BLaER1 (cell line): ENCODE data around the gene PRKCZ.
A peak's percentile ranks its signal among the peaks of the same experiment; 100 is the strongest.

Experiments
- H3K27ac ChIP-seq: shearing (Covaris generic); formaldehyde crosslinking; 2 replicates; pipeline ENCODE4 v1.8.1; 2022
- H3K27me3 ChIP-seq: shearing (Covaris generic); formaldehyde crosslinking; 2 replicates; pipeline ENCODE4 v1.8.1; 2022
- H3K36me3 ChIP-seq: shearing (Covaris generic); formaldehyde crosslinking; 2 replicates; pipeline ENCODE4 v1.8.1; 2022
- H3K4me1 ChIP-seq: shearing (Covaris generic); formaldehyde crosslinking; 2 replicates; pipeline ENCODE4 v1.8.1; 2022
- H3K4me2 ChIP-seq: shearing (Covaris generic); formaldehyde crosslinking; 2 replicates; pipeline ENCODE4 v1.8.1; 2022
- H3K4me3 ChIP-seq: shearing (Covaris generic); formaldehyde crosslinking; 2 replicates; pipeline ENCODE4 v1.8.1; 2022
- H3K9ac ChIP-seq: shearing (Covaris generic); formaldehyde crosslinking; 2 replicates; pipeline ENCODE4 v1.8.1; 2022
- H3K9me3 ChIP-seq: shearing (Covaris generic); formaldehyde crosslinking; 2 replicates; pipeline ENCODE4 v1.8.1; 2022
- H4K20me1 ChIP-seq: shearing (Covaris generic); formaldehyde crosslinking; 2 replicates; pipeline ENCODE4 v1.8.1; 2022
- Cebpa-rat ChIP-seq: shearing (Covaris generic); IDR thresholded peaks from 2 replicates; pipeline ENCODE4 v1.8.1; 2022

Gene PRKCZ

GRCh38 chr1:2014741-2015735, 35.2 kb upstream of the PRKCZ start:
- Histone ChIP-seq H3K9ac (no peak overlapping the region), H3K27ac (no peak overlapping the region), H3K4me3 (no peak overlapping the region), H3K4me1 (peaks cover 43% of the 10 kb centered on the region), H4K20me1 (peaks cover 7% of the 10 kb centered on the region; the same call in 1 of the 2 replicates), H3K4me2 (peak overlapping the region; percentile 62), H3K36me3 (no peaks in the 10 kb centered on the region), H3K27me3 (peaks cover 30% of the 10 kb centered on the region), H3K9me3 (no peaks in the 10 kb centered on the region)
- TF ChIP-seq Cebpa-rat: no peak

DNA sequence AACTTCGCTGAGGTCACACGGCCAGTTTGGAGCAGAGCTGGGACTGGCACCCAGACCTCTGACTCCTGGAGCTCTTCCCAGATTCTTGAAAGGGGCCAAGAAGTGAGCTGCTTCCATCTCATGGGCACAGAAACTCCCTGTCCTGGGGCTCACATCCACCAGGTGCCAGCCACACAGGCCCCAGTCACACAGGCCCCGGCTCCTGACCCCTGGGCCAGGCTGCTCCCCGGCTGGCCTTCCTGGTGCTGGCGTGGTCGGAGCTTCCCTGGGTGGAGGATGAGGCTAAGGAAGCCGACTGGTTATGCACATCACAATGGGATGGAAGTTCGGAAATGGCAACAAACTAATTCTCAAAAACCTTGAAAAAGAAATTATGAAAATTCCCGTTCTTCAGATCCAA, 34.1 kb upstream of the PRKCZ start:
- Histone ChIP-seq H3K4me1 (peaks cover 44% of the 10 kb centered on the region), H3K9me3 (no peaks in the 10 kb centered on the region), H3K27me3 (peaks cover 41% of the 10 kb centered on the region), H3K27ac (no peak overlapping the region), H3K9ac (no peak overlapping the region), H4K20me1 (peaks cover 11% of the 10 kb centered on the region; the same call in 1 of the 2 replicates), H3K4me2 (peak overlapping the region; percentile 62; the same call in 1 of the 2 replicates), H3K36me3 (no peaks in the 10 kb centered on the region), H3K4me3 (no peak overlapping the region)
- TF ChIP-seq Cebpa-rat: no peak

- Histone ChIP-seq H4K20me1 (peaks cover 11% of the 10 kb centered on the region; the same call in 1 of the 2 replicates), H3K36me3 (no peaks in the 10 kb centered on the region), H3K4me1 (peaks cover 68% of the 10 kb centered on the region), H3K9me3 (no peaks in the 10 kb centered on the region), H3K4me2 (peak overlapping the region; percentile 73), H3K9ac (no peak overlapping the region), H3K27ac (no peak overlapping the region), H3K27me3 (peaks cover 62% of the 10 kb centered on the region), H3K4me3 (no peak overlapping the region)
- TF ChIP-seq Cebpa-rat: no peak
Measured at GRCh38 chr1:2018217-2019171, 31.7 kb upstream of the PRKCZ start.

GRCh38 chr1:2019172-2019543, 31.1 kb upstream of the PRKCZ start, which contains the start of gene GABRD:
Gene GABRD, plus strand, starts transcription at chr1:2019345. Its CDS starts 79 bp downstream, at chr1:2019424.
- TF ChIP-seq Cebpa-rat: no peak
- peak within 1 kb of the TSS; percentile 58; the same call in 1 of the 2 replicates for H3K9ac ChIP-seq
- peaks cover 60% of the 10 kb centered on the region for H3K27me3 ChIP-seq
- peaks cover 11% of the 10 kb centered on the region; the same call in 1 of the 2 replicates for H4K20me1 ChIP-seq
- H3K4me3 ChIP-seq: peak within 1 kb of the TSS; percentile 65
- no peak within 1 kb of the TSS for H3K27ac ChIP-seq
- peak within 1 kb of the TSS; percentile 99 for H3K4me2 ChIP-seq
- H3K36me3 ChIP-seq: no peaks in the 10 kb centered on the region
- peaks cover 74% of the 10 kb centered on the region for H3K4me1 ChIP-seq
- H3K9me3 ChIP-seq: no peaks in the 10 kb centered on the region

DNA sequence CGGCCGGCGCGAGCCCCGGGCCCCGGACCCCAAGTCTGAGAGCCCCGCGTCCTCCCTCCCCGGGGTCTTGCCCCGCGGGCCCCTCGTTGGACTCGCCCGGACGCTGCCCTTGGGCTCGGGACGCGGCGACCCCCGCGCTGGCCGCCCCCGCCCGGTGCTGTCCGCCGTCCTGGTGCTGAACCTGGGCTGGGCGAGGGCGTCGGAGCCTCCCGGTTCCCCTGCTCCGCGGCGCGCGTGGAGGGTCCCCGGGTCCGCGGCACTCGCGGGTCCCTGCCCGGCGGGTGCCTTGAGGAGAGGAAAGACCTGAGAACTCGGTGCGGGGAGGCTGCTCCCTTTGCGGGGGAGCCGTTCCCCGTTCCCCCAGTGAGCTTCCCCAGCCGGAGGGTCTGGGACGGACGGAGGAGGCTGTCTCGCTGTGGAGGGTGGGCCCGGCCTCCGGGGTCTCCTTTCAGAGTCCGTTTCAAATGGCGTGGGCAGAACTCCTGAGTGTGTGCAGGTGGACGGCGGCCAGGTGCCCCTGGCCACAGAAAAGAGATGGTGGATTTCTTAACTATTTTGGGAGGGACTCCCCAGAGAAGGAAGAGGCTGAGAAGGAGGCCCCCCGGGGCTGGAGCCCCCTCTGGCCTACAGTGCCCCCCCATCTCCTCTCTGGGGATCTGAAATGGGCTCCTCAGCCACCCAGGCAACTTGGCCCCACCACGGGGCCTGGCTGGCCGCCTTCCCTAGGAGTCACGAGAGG, 30.5 kb upstream of the PRKCZ start:
- peaks cover 60% of the 10 kb centered on the region for H3K27me3 ChIP-seq

DNA sequence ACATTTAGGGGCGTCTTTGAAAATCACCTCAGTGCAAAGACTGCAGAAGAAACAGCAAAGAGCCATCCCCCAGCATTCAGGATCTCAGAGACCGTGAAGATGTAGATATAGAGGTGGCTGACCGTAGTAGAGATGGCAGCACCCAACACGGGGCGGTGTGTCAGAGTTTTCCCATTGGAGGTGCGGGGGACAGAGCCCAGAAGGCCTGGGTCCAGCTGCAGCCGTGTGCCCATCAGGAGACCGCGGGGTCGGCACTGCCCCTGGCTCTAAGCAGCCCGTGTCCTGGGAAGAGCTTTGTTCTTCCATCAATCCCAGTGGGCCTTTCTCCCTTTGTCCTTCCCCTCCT, 29.9 kb upstream of the PRKCZ start:
- Histone ChIP-seq H3K4me3 (peak overlapping the region; percentile 65; the same call in 1 of the 2 replicates), H3K4me2 (peak overlapping the region; percentile 99), H4K20me1 (peaks cover 11% of the 10 kb centered on the region; the same call in 1 of the 2 replicates), H3K27me3 (peaks cover 60% of the 10 kb centered on the region), H3K4me1 (peaks cover 74% of the 10 kb centered on the region), H3K9me3 (no peaks in the 10 kb centered on the region), H3K9ac (no peak overlapping the region), H3K36me3 (no peaks in the 10 kb centered on the region), H3K27ac (no peak overlapping the region)
- TF ChIP-seq Cebpa-rat: no peak

More for the DNA sequence above, 30.5 kb upstream of the PRKCZ start:
- H3K9ac ChIP-seq: peak overlapping the region; percentile 58; the same call in 1 of the 2 replicates
- peaks cover 74% of the 10 kb centered on the region for H3K4me1 ChIP-seq
- H3K4me3 ChIP-seq: peak overlapping the region; percentile 65
- no peak for TF ChIP-seq Cebpa-rat
- no peak overlapping the region for H3K27ac ChIP-seq
- no peaks in the 10 kb centered on the region for H3K36me3 ChIP-seq
- no peaks in the 10 kb centered on the region for H3K9me3 ChIP-seq
- H4K20me1 ChIP-seq: peaks cover 11% of the 10 kb centered on the region; the same call in 1 of the 2 replicates
- peak overlapping the region; percentile 99 for H3K4me2 ChIP-seq

GRCh38 chr1:2021550-2021949, 28.7 kb upstream of the PRKCZ start:
- H3K4me1 ChIP-seq: peaks cover 78% of the 10 kb centered on the region
- no peaks in the 10 kb centered on the region for H3K36me3 ChIP-seq
- H3K4me2 ChIP-seq: peak overlapping the region; percentile 99
- peaks cover 11% of the 10 kb centered on the region; the same call in 1 of the 2 replicates for H4K20me1 ChIP-seq
- H3K9me3 ChIP-seq: no peaks in the 10 kb centered on the region
- no peak for TF ChIP-seq Cebpa-rat
- no peak overlapping the region for H3K27ac ChIP-seq
- no peak overlapping the region for H3K9ac ChIP-seq
- no peak overlapping the region for H3K4me3 ChIP-seq
- H3K27me3 ChIP-seq: peaks cover 60% of the 10 kb centered on the region

GRCh38 chr1:2022063-2022770, 28.0 kb upstream of the PRKCZ start:
- H4K20me1 ChIP-seq: peaks cover 11% of the 10 kb centered on the region; the same call in 1 of the 2 replicates
- no peak overlapping the region for H3K4me3 ChIP-seq
- no peak overlapping the region for H3K27ac ChIP-seq
- TF ChIP-seq Cebpa-rat: no peak
- no peaks in the 10 kb centered on the region for H3K36me3 ChIP-seq
- no peaks in the 10 kb centered on the region for H3K9me3 ChIP-seq
- H3K27me3 ChIP-seq: peaks cover 59% of the 10 kb centered on the region
- H3K9ac ChIP-seq: no peak overlapping the region
- peak overlapping the region; percentile 99 for H3K4me2 ChIP-seq
- peaks cover 85% of the 10 kb centered on the region for H3K4me1 ChIP-seq
